ENCODE measurements around the gene INPP5J. TPM values are rescaled to one million over a fixed set of nuclear protein-coding genes. Genes with fewer than 3 reads are reported as not detected.

INPP5J gene
- polyA plus RNA-seq, 1 donor = 15.1 TPM

GRCh38 chr22:31118046-31118820 lies 4.5 kb upstream of the INPP5J start:
- DNase-seq = peak in 1 of 2 donors; percentile 27
- H3K27ac ChIP-seq (ENCODE audit: low read length) = no peak overlapping the region
- H3K9me3 ChIP-seq (ENCODE audit: control insufficient read depth, low read depth, low read length) = no peaks in the 10 kb centered on the region
- H3K4me1 ChIP-seq (ENCODE audit: control insufficient read depth, insufficient read depth, low read length) = peaks cover 15% of the 10 kb centered on the region
- H3K4me3 ChIP-seq (ENCODE audit: low read length) = no peak overlapping the region
- no peaks in the 10 kb centered on the region for H3K36me3 ChIP-seq (ENCODE audit: control insufficient read depth, insufficient read depth, low read length)
- no peaks in the 10 kb centered on the region for H3K27me3 ChIP-seq (ENCODE audit: control insufficient read depth, insufficient read depth, low read length)
- WGBS (ENCODE audit: insufficient coverage, low lambda C conversion rate) = no CpG with 5 or more reads among the region's 3 CpGs

GRCh38 chr22:31119026-31119717 lies 3.6 kb upstream of the INPP5J start:
- Histone ChIP-seq H3K27me3 (ENCODE audit: control insufficient read depth, insufficient read depth, low read length) (no peaks in the 10 kb centered on the region), H3K4me1 (ENCODE audit: control insufficient read depth, insufficient read depth, low read length) (peaks cover 22% of the 10 kb centered on the region), H3K27ac (ENCODE audit: low read length) (no peak overlapping the region), H3K9me3 (ENCODE audit: control insufficient read depth, low read depth, low read length) (no peaks in the 10 kb centered on the region), H3K36me3 (ENCODE audit: control insufficient read depth, insufficient read depth, low read length) (no peaks in the 10 kb centered on the region), H3K4me3 (ENCODE audit: low read length) (no peak overlapping the region)
- WGBS (ENCODE audit: insufficient coverage, low lambda C conversion rate) = no CpG with 5 or more reads among the region's 7 CpGs
- DNase-seq = no peak

GRCh38 chr22:31120230-31120629 lies 2.5 kb upstream of the INPP5J start:
- H3K27ac ChIP-seq (ENCODE audit: low read length) = no peak overlapping the region
- H3K4me1 ChIP-seq (ENCODE audit: control insufficient read depth, insufficient read depth, low read length) = peaks cover 22% of the 10 kb centered on the region
- DNase-seq = no peak
- no CpG with 5 or more reads among the region's 5 CpGs for WGBS (ENCODE audit: insufficient coverage, low lambda C conversion rate)
- no peak overlapping the region for H3K4me3 ChIP-seq (ENCODE audit: low read length)
- no peaks in the 10 kb centered on the region for H3K27me3 ChIP-seq (ENCODE audit: control insufficient read depth, insufficient read depth, low read length)
- no peaks in the 10 kb centered on the region for H3K9me3 ChIP-seq (ENCODE audit: control insufficient read depth, low read depth, low read length)
- no peaks in the 10 kb centered on the region for H3K36me3 ChIP-seq (ENCODE audit: control insufficient read depth, insufficient read depth, low read length)

- no peak for DNase-seq
- H3K27me3 ChIP-seq (ENCODE audit: control insufficient read depth, insufficient read depth, low read length) = no peaks in the 10 kb centered on the region
- H3K4me3 ChIP-seq (ENCODE audit: low read length) = no peak overlapping the region
- H3K4me1 ChIP-seq (ENCODE audit: control insufficient read depth, insufficient read depth, low read length) = peaks cover 22% of the 10 kb centered on the region
- no peak overlapping the region for H3K27ac ChIP-seq (ENCODE audit: low read length)
- WGBS (ENCODE audit: insufficient coverage, low lambda C conversion rate) = no CpG with 5 or more reads among the region's 1 CpG
- H3K9me3 ChIP-seq (ENCODE audit: control insufficient read depth, low read depth, low read length) = no peaks in the 10 kb centered on the region
- H3K36me3 ChIP-seq (ENCODE audit: control insufficient read depth, insufficient read depth, low read length) = no peaks in the 10 kb centered on the region
Measured at GRCh38 chr22:31120642-31121041, 2.1 kb upstream of the INPP5J start.

GRCh38 chr22:31121403-31121802 lies 1.4 kb upstream of the INPP5J start:
- Histone ChIP-seq H3K27me3 (ENCODE audit: control insufficient read depth, insufficient read depth, low read length) (no peaks in the 10 kb centered on the region), H3K4me3 (ENCODE audit: low read length) (no peak overlapping the region), H3K27ac (ENCODE audit: low read length) (peak overlapping the region; percentile 93), H3K9me3 (ENCODE audit: control insufficient read depth, low read depth, low read length) (no peaks in the 10 kb centered on the region), H3K4me1 (ENCODE audit: control insufficient read depth, insufficient read depth, low read length) (peaks cover 22% of the 10 kb centered on the region), H3K36me3 (ENCODE audit: control insufficient read depth, insufficient read depth, low read length) (no peaks in the 10 kb centered on the region)
- WGBS (ENCODE audit: insufficient coverage, low lambda C conversion rate) = 96% methylated on average over 3 of the region's 4 CpGs
- no peak for DNase-seq

- no peaks in the 10 kb centered on the region for H3K9me3 ChIP-seq (ENCODE audit: control insufficient read depth, low read depth, low read length)
- peak overlapping the region; percentile 93 for H3K27ac ChIP-seq (ENCODE audit: low read length)
- WGBS (ENCODE audit: insufficient coverage, low lambda C conversion rate) = no CpG with 5 or more reads among the region's 2 CpGs
- no peaks in the 10 kb centered on the region for H3K27me3 ChIP-seq (ENCODE audit: control insufficient read depth, insufficient read depth, low read length)
- DNase-seq = peak in 1 of 2 donors; percentile 68
- H3K4me3 ChIP-seq (ENCODE audit: low read length) = no peak overlapping the region
- no peaks in the 10 kb centered on the region for H3K36me3 ChIP-seq (ENCODE audit: control insufficient read depth, insufficient read depth, low read length)
- H3K4me1 ChIP-seq (ENCODE audit: control insufficient read depth, insufficient read depth, low read length) = peaks cover 22% of the 10 kb centered on the region
Measured at GRCh38 chr22:31122196-31122531, 602 bp upstream of the INPP5J start.

- peaks cover 22% of the 10 kb centered on the region for H3K4me1 ChIP-seq (ENCODE audit: control insufficient read depth, insufficient read depth, low read length)
- peaks cover 1% of the 10 kb centered on the region for H3K36me3 ChIP-seq (ENCODE audit: control insufficient read depth, insufficient read depth, low read length)
- no CpG with 5 or more reads among the region's 4 CpGs for WGBS (ENCODE audit: insufficient coverage, low lambda C conversion rate)
- no peak for DNase-seq
- H3K4me3 ChIP-seq (ENCODE audit: low read length) = peak overlapping the region; percentile 67
- no peaks in the 10 kb centered on the region for H3K9me3 ChIP-seq (ENCODE audit: control insufficient read depth, low read depth, low read length)
- no peaks in the 10 kb centered on the region for H3K27me3 ChIP-seq (ENCODE audit: control insufficient read depth, insufficient read depth, low read length)
- peak overlapping the region; percentile 93 for H3K27ac ChIP-seq (ENCODE audit: low read length)
Measured at GRCh38 chr22:31123292-31123602, 481 bp downstream of the INPP5J start.

GRCh38 chr22:31124290-31124689 lies 1.5 kb downstream of the INPP5J start:
- no peak overlapping the region for H3K27ac ChIP-seq (ENCODE audit: low read length)
- H3K4me3 ChIP-seq (ENCODE audit: low read length) = no peak overlapping the region
- DNase-seq = no peak

GRCh38 chr22:31124811-31125465 lies 2.2 kb downstream of the INPP5J start:
- Histone ChIP-seq H3K36me3 (ENCODE audit: control insufficient read depth, insufficient read depth, low read length) (peaks cover 5% of the 10 kb centered on the region), H3K27ac (ENCODE audit: low read length) (no peak overlapping the region), H3K4me1 (ENCODE audit: control insufficient read depth, insufficient read depth, low read length) (peaks cover 22% of the 10 kb centered on the region), H3K4me3 (ENCODE audit: low read length) (no peak overlapping the region), H3K9me3 (ENCODE audit: control insufficient read depth, low read depth, low read length) (no peaks in the 10 kb centered on the region), H3K27me3 (ENCODE audit: control insufficient read depth, insufficient read depth, low read length) (no peaks in the 10 kb centered on the region)
- WGBS (ENCODE audit: insufficient coverage, low lambda C conversion rate) = no CpG with 5 or more reads among the region's 14 CpGs
- no peak for DNase-seq

More at GRCh38 chr22:31124290-31124689, 1.5 kb downstream of the INPP5J start:
- Histone ChIP-seq H3K36me3 (ENCODE audit: control insufficient read depth, insufficient read depth, low read length) (peaks cover 5% of the 10 kb centered on the region), H3K9me3 (ENCODE audit: control insufficient read depth, low read depth, low read length) (no peaks in the 10 kb centered on the region), H3K4me1 (ENCODE audit: control insufficient read depth, insufficient read depth, low read length) (peaks cover 22% of the 10 kb centered on the region), H3K27me3 (ENCODE audit: control insufficient read depth, insufficient read depth, low read length) (no peaks in the 10 kb centered on the region)
- WGBS (ENCODE audit: insufficient coverage, low lambda C conversion rate) = no CpG with 5 or more reads among the region's 3 CpGs

- no peak overlapping the region for H3K4me3 ChIP-seq (ENCODE audit: low read length)
- H3K9me3 ChIP-seq (ENCODE audit: control insufficient read depth, low read depth, low read length) = no peaks in the 10 kb centered on the region
- H3K27me3 ChIP-seq (ENCODE audit: control insufficient read depth, insufficient read depth, low read length) = no peaks in the 10 kb centered on the region
- H3K36me3 ChIP-seq (ENCODE audit: control insufficient read depth, insufficient read depth, low read length) = peaks cover 5% of the 10 kb centered on the region
- DNase-seq = no peak
- no peak overlapping the region for H3K27ac ChIP-seq (ENCODE audit: low read length)
- WGBS (ENCODE audit: insufficient coverage, low lambda C conversion rate) = no CpG with 5 or more reads among the region's 12 CpGs
- H3K4me1 ChIP-seq (ENCODE audit: control insufficient read depth, insufficient read depth, low read length) = peaks cover 22% of the 10 kb centered on the region
Measured at GRCh38 chr22:31125521-31126117, 2.9 kb downstream of the INPP5J start.

All from large intestine (tissue), 3 donors.